Hepatic stellate cell (primary cell): ENCODE data around the gene ATP8B3.
"Not testable (repeated sequence)": the region's sequence is repeated elsewhere in the genome, so short reads cannot be mapped to it uniquely, and the experiment has no call there.

Experiments used
- DNase-seq: peaks from one replicate; pipeline ENCODE4 v3.0.0; 2011; ENCODE audit warnings: low spot score

The ATP8B3 gene

DNA sequence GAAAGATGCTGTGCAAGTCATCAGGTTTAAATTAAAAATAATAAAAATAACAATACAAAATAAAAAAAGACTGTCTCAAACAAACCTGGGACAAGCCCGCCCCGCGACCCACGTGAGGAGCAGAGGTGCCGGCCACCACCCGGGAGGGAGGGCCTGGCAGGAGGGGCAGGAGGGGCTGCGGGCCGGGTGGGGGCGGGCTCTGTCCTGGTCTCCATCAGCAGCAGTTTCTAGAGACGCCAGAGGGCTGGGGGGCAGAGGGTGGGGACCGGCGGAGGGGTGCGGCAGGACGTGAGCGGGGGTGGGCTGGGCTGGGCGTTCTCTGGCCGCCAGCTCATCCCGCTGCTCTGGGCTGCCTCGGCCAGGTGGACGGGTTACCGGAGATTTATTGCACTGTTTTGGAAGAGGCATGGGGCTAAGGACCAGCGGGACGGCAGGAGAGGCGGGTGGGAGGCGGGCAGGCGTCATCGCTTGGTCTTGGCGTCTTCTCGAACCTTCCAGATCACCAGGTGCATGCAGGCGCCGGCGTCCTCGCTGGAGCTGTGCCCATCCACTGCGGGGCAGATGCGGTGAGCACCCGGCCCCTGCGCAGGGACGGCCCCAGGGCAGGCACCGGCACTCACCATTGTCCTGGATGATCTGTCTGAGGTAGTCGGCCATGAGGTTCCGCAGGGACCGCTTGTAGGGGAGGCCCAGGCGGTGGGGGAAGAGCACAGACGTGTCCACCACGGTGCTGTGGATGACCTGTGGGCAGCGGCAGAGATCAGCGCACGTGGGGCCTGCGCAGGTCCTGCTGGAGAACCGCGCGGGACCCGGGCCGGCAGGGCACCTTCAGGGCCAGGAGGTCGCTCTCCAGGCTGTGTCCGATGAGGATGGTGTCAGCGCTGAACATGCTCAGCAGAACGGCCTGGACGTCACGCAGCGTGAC lies 3.8 kb upstream of the ATP8B3 start:
- no peak for DNase-seq

DNA sequence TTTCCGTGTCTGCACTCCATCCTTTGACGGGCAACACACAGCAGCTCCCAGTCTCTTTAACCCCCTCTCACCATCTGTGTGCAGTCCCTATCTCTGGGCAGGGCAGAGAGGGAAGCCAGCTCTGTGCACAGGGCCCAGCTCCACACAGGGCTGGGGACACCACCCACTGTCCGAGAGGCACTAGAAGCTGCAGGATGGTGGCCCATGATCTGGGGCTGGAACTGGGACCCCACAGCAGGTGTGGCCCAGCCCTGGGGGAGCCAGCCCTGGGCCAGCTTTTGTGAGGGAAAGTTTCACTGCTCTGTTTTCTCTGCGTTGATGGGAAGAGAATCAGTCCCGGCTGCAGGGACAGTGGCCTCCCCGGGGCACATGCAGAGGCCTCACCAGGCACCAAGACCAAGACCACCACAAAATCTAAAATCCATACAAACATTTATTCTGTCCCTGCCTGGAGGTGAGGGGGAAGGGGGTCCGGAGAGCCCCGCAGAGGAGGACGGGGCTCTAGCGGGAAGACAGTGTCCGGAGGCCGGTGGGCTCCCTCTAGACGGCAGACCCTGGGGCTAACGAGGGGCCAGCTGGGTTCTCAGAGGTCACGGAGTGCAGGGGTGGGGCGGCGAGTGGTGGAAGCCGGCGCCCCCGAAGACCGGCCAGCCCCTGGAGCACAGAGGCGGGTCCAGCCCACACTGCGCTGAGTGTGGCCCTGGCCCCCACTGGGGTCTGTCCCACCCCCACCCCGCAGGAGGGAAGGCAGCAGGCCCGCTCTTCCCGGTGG lies 2.9 kb upstream of the ATP8B3 start:
- no peak for DNase-seq

DNA sequence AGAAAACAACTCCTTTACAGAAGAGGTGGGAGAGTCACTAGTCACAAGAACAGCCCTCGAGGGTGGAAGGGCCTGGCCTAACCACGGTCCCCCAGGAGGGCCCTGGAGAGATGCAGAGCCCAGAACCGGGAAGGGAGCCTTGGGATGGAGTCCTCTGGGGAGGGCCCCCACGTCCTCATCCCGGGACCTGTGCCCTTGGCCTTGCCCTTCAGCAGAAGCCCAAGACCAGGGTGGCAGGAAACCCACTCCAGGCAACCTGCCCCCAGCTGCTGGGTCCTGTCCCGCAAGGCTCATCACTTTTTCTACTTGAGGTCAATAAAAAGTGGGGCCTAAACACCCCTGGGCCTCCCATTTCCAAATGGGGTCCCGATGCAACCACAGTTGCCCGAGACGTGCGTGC lies 2.3 kb upstream of the ATP8B3 start:
- DNase-seq = no peak

DNA sequence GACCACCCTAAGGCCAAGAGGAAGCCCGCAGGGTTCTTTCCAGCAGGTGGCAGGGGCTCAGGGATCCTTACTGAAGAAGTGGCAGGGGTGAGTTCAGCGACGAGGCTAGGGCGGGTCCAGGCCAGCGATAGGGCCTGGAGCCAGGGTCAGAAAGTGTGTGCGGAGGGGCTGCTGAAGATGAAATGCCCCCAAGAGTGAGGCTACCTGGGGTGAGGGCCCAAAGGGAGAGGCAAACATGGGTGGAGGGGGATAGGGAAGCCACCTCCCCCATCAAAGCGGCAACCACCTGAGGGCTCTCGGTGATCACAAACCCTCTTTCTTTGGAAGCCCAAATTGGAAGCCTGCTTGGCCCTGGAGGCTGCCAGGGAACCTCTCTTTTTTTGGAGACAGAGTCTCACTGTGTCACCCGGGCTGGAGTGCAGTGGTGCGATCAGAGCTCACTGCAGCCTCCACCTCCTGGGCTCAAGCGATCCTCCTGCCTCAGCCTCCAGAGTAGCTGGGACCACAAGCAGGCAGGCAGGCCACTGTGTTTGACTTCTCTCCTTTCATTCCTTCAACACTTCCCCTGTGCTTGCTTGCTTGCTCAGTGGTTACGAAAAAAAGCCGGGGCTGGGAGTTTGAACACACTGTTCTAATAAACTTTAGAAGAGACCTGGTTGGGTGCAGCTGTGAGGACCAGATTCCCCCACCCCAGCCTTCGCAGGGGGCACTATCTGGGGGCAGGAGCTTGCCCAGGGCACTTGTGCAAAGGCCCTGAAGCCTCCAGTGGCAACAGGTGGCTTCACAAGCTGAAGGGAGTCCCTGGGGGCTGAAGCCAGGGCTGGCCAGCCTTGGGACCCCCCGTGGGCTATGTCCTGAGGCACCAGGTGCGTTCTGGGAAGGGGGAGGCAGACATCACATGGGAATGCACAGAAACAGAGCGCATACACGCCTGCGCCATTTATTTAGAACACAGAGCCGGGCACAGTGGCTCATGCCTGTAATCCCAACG lies 1.4 kb upstream of the ATP8B3 start:
- no peak for DNase-seq

DNA sequence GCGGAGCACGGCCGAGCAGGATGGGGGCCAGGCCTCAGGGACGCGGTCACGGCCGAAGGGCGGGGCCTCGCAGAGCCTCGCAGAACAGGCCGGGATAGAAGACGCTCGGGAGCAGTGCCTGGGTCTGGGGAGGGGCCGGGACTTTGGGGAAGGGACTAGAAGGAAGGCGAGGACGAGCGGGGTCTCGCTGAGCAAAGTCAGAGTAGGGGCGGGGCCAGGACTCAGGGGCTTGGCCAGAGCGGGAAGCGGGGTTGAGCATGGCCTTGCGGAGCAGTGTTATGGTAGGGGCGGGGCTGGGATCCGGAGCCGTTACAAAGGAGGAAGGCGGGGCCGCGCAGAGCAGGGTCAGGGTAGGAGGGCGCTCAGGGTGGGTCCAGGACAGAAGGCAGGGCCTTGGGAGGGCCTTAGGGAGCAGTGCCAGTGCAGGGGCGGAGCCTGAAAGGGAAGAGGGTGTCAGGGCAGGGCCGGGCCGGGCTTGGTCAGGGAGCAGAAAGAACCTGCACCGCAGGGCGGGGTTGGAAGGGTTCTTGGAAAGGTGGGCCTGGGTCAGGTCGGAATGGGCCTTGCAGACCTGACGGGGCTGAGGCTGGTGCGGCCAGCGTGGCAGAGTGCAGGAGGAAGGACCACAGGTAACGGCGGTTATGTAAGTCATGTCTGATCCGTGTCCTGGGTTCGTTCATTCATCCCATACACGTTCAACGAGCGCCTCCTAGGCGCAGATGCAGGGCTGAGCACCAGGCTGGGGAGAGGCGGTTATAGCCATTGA lies 533 bp upstream of the ATP8B3 start:
- DNase-seq = peak; percentile 97

DNA sequence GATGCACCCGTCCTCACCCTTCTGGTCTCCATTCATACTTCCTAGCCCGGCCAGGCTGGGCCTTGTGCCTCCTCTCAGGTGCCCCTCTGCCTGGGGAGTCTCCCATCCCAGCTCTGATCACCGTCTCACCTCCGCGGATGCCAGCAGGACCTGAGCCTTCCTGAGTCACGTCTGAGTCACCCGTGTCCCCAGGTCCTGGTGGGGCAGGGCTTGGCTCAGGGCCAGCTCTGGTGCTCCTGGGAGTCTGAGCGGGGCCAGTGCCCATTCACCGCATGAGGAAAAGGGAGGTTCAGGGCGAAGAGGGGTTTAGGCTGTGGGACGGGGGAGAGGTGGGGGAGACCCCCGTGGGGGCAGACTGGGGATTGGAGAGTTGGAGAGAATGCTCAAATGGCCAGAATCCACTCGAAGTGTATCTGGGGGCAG lies 593 bp downstream of the ATP8B3 start:
- peak; percentile 84 for DNase-seq

DNA sequence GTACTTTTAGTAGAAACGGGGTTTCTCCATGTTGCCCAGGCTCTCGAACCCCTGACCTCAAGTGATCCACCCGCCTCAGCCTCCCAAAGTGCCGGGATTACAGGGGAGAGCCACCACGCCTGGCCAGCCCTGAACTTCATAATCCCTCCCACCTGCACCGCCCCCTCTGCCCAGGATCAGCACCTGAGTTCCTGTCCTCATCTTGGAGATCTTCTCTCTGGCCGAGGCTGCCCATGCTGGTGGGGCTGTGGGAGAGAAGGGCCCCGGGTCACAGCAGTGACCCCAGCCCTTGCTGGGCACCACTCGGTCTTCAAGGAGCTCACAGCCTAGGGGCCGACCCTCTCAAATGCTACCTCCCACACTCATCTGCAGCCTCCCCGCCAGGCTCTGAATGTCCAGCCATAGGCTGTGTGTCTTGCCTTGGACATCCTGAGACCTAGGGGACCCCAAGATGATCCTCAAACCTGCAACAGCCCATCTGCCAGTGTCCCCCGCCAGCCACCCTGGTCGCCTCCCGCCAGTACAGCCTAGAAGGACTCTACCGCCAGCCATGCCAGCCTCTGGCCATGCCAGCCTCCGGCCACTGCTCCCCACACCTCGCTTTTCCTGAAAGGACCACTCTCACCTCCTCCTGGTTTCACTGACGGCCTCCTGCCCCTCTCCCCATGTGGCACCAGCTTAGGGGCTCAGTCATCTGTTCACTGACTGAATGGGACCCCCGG lies 1.5 kb downstream of the ATP8B3 start:
- no peak for DNase-seq

DNA sequence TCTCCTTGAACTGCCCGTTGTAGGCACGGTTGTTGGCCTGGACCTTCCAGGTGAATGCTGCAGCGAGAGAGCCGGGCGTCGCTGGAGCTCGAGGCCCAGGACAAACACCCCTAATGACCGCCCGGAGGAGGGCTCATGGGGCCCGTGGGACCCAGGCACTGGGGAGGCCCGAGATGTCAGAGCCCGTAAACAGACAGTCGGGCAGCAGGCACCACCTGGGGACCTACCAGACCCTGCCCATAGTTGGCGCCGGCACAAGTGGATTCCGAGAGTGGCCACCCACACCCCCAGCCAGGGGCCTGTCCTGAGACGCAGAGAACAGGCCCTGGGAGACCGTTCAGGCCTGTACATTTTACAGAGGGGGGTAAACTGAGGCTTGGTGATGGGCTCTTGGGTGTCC lies 2.4 kb downstream of the ATP8B3 start:
- no peak for DNase-seq

DNA sequence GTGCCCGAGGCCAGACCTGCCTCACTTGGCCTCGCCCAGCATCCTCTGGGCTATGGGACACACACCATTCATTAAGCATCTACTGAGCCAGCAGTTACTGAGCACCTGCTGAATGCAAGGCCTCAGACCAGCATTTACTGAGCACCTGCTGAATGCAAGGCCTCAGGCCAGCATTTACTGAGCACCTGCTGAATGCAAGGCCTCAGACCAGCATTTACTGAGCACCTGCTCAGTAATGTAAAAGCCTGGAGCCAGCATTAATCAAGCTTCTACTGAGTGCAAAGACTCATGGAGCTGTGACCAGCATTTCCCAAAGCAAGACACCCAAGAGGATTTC lies 3.7 kb downstream of the ATP8B3 start:
- DNase-seq = no peak

DNA sequence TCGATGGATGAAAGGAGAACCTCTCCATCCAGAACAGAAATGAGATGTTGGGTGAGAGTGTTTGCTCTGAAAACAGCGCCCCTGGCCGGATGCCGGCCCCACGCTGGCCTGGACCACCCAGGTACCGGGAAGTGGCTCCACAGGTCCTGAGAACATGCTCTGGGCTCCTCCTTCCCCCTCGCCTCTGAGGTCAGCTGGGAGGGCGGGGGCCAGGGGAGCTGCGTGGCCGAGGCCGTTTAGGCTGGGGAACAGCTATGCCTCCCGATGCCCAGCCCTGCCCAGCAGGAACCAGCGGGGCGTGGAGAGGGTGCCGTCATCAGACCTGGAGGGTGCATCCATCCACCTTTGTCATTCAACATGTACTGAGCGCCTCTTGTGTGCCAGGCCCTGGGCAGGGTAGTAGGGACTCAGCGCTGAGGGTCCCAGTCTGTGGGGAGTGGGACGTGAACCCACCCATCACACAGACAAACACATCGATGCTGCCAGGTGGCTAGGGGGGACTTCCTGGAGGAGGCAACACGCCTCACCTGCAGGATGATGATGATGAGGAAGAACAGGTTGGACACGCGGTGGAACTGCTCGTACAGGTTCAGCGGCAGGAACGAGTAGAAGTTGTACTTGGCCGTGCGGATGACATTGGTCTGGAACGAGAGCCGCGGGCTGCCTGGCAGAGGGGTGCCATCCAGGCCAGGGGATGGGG lies 4.2 kb downstream of the ATP8B3 start:
- DNase-seq = no peak

DNA sequence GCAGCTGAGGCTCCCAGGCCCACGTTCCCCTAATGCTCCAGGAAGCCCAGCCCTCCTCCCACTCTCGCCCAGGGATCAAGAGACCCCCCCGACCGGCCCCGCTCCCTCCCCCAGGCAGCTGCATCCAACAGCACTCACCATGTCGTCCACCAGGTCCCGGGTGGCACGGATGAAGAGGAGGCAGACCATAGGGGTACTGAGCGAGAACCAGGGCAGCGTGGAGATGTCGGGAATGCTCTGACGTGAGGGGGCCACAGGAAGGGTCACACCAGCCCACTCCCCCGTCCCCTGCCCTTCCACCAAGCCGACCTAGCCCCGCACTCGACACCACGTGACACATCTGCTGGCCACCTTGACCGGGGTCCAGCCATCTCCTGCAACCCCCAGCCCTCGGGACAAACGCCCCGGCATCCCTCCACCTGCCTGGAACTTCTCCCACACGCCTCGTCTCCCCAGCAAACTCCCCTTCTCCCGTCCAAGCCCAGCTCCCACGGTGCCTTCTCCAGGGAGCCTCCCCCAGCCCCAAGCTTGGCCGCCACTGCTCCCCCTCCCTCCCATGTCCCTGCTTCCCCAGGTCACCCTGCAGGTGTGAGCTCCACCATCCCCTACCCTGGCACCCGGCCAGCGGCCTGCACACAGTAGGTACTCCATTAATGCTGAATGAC lies 4.9 kb downstream of the ATP8B3 start:
- no peak for DNase-seq

DNA sequence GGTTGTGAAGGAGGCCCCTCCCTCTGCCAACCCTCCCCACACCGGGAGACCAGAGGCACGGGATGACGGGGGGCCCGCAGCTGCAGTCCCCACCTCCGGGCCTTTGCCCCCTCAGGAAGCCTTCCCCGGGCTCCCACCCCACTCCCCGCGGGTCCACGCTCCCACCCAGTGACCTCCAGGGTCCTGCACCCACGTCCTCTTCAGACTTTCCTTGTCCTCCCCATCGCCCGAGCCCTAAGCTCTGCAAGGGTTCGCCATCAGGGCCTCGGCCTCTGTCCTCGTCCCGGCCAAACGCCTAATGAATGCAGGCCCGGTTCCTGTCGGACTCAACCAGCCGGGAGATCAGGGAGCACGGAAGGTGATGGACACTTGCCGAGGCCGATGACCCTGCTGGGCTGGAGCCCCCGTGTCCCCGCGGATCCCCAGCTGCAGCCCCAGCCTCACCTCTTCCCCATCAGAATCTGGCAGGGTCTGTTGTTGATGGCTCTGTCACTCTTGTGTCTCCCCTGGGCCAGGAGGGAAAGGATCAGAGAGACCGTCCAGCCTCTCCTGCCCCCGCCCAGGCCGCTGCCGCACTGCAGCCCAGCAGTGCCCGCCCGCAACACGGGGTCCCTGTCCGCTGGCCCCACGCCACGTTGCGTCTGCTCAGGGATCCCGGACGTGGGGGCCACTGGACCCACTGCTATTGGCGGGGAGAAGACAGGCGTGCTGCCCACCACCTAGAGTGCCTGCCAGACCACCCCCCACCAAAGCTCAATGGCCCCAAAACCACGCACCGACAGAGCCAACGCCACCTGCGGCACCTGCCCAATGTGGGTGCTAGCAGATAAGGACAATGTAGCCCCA lies 5.7 kb downstream of the ATP8B3 start:
- no peak for DNase-seq

DNA sequence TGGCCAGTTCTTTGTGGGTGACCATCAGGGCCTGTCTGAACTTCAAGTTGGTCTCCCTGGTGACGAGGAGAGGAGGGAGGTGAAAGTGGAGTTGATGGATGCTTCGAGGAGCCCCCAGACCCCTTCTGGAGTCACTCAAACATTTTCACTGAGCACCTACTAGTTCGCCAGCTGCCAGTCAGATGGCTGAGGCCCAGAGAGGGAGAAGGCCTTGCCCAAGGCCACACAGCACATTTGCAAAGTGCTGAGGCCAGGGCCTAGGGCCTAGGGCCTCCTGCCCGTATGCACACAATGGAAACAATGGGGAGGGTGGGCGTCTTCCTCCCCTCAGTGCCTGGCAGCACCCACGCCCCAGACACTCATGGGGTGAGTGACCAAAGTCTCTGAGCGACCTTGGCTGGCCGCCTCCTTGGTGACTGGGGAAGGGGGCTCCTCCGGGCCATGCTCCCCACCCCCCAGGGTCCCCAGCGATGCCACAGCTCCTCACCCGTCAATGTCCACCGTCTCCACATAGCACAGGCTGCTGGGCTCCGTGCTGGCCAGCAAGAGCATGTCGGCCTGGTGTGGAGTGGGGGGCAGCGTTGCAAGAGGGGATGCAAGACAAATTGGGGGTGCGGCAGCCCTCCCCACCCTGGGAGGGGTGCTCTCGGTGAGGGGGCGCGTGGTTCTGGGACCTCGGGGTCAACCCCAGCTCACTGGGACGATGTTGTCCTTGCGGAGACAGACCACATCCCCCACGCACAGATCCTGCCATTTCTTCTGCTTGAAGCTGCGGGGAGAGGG lies 6.5 kb downstream of the ATP8B3 start:
- no peak for DNase-seq

DNA sequence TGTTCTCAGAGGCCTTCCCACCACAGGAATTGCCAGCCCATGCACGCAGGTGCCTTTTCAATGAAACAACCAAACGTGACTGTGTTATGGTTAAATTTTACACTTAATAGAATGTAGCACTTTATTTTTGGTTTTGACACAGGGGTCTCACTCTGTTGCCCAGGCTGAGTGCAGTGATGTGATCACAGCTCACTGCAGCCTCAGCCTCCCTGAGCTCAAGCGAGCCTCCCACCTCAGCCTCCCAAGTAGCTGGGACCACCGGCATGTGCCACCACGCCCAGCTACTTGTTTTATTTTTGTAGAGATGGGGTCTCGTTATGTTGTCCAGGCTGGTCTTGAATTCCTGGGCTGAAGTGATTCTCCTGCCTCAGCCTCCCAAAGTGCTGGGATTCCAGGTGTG lies 7.2 kb downstream of the ATP8B3 start:
- no peak for DNase-seq

DNA sequence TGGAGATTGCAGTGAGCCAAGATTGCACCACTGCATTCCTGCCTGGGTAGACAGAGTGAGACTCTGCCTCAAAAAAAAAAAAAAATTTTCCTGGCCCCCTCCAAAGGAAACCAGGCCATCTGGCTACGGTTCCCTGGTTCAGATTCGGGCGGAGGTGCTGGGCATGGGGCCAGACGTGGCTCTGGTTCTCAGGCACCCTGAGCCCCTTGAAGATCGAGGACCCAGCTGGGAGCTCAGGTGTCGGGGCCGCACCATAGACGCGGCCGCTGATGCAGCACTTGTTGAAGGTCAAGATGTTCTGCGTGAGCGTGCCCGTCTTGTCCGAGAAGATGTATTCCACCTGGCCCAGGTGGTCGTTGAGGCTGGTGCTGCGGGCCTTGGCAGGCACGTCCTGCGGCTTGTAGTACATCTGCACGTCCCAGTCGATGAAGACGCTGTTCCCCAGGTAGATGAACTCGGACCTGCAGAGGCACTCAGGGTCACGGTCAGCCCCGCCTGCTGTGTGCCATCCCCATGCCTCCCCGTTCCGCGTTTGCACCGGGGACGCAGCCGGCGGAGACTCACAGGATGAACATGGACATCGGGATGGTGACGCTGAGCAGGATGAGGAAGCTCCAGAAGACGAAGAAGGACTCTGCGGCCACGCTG lies 12.3 kb downstream of the ATP8B3 start:
- DNase-seq = no peak

DNA sequence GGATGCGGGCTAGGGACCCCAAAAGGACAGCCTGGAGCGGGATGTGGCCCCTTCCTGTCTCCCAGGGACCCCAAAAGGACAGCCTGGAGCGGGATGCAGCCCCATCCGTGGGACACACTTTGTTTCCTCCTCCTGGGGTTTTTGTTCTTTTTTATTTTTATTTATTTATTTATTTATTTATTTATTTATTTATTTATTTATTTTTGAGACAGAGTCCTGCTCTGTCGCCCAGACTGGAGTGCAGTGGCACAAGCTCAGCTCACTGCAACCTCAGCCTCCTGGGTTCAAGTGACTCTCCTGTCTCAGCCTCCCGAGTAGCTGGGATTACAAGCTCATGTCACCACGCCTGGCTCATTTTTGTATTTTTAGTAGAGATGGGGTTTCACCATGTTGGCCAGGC lies 14.8 kb downstream of the ATP8B3 start:
- not testable (repeated sequence) for DNase-seq
